ENCODE data around the gene NR2F1. TPM values are rescaled to one million over a fixed set of nuclear protein-coding genes. Genes with fewer than 3 reads are reported as not detected.

Gene NR2F1
- total RNA-seq, 1 experiment from 2014 or later, result not detected

GRCh38 chr5:93574491-93575305, 8.3 kb upstream of the NR2F1 start:
- no peak overlapping the region for H4K5ac ChIP-seq (ENCODE audit: insufficient read length, low read depth, low read length)
- H3K27me3 ChIP-seq (ENCODE audit: insufficient read depth, low read length), result peaks cover 88% of the 10 kb centered on the region
- no peak overlapping the region for H2BK12ac ChIP-seq (ENCODE audit: insufficient read length, low read depth, low read length)
- peaks cover 3% of the 10 kb centered on the region; the same call in 1 of the 2 replicates for H3K4me1 ChIP-seq (ENCODE audit: insufficient read depth, low read length)
- no peak overlapping the region for H2BK20ac ChIP-seq (ENCODE audit: low read depth, low read length, poor library complexity, severe bottlenecking)
- H2BK5ac ChIP-seq (ENCODE audit: insufficient read length, low read length), result no peak overlapping the region
- Mint-ChIP-seq H3K9me3 (peaks cover 0 to 3% of the 10 kb centered on the region in 2 experiments; a peak in 3 of 5 replicates), H3K36me3 (ENCODE audit: insufficient read depth in 1 of 3, low read depth in 3 of 3) (no peaks in the 10 kb centered on the region), H3K4me3 (peak overlapping the region in 1 of 2 experiments; percentile 16; a peak in 1 of 5 replicates), H3K4me1 (peaks cover 28 to 47% of the 10 kb centered on the region in 2 experiments), H3K27me3 (ENCODE audit: low read depth) (no peaks in the 10 kb centered on the region; the same call in 1 of the 2 replicates), H3K27ac (peak overlapping the region in 1 of 3 experiments; percentile 36; a peak in 1 of 7 replicates)
- no peak for TF ChIP-seq CTCF (conservative IDR thresholded peaks at IDR 0.05)
- no peak overlapping the region for H3K27ac ChIP-seq (ENCODE audit: insufficient read length, low read depth, low read length)
- no peak overlapping the region for H3K4ac ChIP-seq (ENCODE audit: low read depth, low read length)
- H3K14ac ChIP-seq (ENCODE audit: insufficient read depth, low read length), result no peak overlapping the region
- H2BK15ac ChIP-seq (ENCODE audit: low read depth, low read length), result no peak overlapping the region
- no peak overlapping the region for H3K56ac ChIP-seq (ENCODE audit: insufficient read length, low read depth, low read length)
- H2BK120ac ChIP-seq (ENCODE audit: low read depth, low read length, poor library complexity, severe bottlenecking), result no peak overlapping the region
- H2AFZ ChIP-seq (ENCODE audit: low read length), result no peak overlapping the region
- H2AK5ac ChIP-seq (ENCODE audit: insufficient read length, low read length), result no peak overlapping the region
- no peak overlapping the region for H3K23ac ChIP-seq (ENCODE audit: insufficient read length, low read depth, low read length)
- no peaks in the 10 kb centered on the region for H4K20me1 ChIP-seq (ENCODE audit: control insufficient read depth, insufficient read depth, insufficient read length)
- no peak overlapping the region for H3K9ac ChIP-seq (ENCODE audit: extremely low read depth, insufficient read length, low read length)
- H4K91ac ChIP-seq (ENCODE audit: insufficient read length, low read depth, low read length), result no peak overlapping the region
- no peaks in the 10 kb centered on the region for H3K79me1 ChIP-seq (ENCODE audit: insufficient read depth, low read depth, low read length, poor library complexity, severe bottlenecking)
- no peak overlapping the region for H4K8ac ChIP-seq (replicated peaks; ENCODE audit: insufficient read length, low read depth, low read length)
- no peak for DNase-seq
- no peaks in the 10 kb centered on the region for H3K9me3 ChIP-seq (ENCODE audit: control insufficient read depth, low read depth, low read length)
- no peak overlapping the region for H3K18ac ChIP-seq (ENCODE audit: insufficient read length, low read depth, low read length)
- WGBS (ENCODE audit: extremely low coverage, insufficient read length, low lambda C conversion rate), result no CpG with 5 or more reads among the region's 12 CpGs
- no peak overlapping the region for H3T11ph ChIP-seq (ENCODE audit: low read length)
- H3K23me2 ChIP-seq (ENCODE audit: insufficient read length, low read depth, low read length, poor library complexity, severe bottlenecking), result peaks cover 3% of the 10 kb centered on the region
- H3K4me2 ChIP-seq (ENCODE audit: insufficient read depth, insufficient read length, low read length), result no peak overlapping the region
- no peaks in the 10 kb centered on the region for H3K79me2 ChIP-seq (ENCODE audit: insufficient read depth, low read length)
